Activated B cell treated with CpG ODN at 0.5 μM for 24 hours (primary cell): ENCODE data around the gene NID2. TPM values are rescaled to one million over a fixed set of nuclear protein-coding genes. Genes with fewer than 3 reads are reported as not detected.

Experiments used
- ATAC-seq: fragments of 200-7000 bp; cut with Tn5 transposase; one replicate; pipeline ENCODE4 v1.10.0; 2021; ENCODE audit warnings: low read depth, mild to moderate bottlenecking, moderate library complexity
- CTCF ChIA-PET: fragments of 350-600 bp; sonication (Branson Sonifier 250); formaldehyde crosslinking; loops from one replicate; lab custom pipeline; 2021; ENCODE audit warnings: antibody characterized with exemption; lab: Charles Lee
- POLR2A ChIA-PET: fragments of 350-600 bp; sonication (Branson Sonifier 250); formaldehyde crosslinking; loops from one replicate; lab custom pipeline; 2021; ENCODE audit warnings: antibody characterized with exemption; lab: Charles Lee
- DNase-seq: peaks from one replicate; pipeline ENCODE4 v3.0.0; 2022
- H3K27ac Mint-ChIP-seq: one replicate; pipeline ENCODE4 v1.8.0; 2020; ENCODE audit warnings: mixed read lengths
- H3K27me3 Mint-ChIP-seq: one replicate; pipeline ENCODE4 v1.8.0; 2021; ENCODE audit warnings: mixed read lengths
- H3K36me3 Mint-ChIP-seq: one replicate; pipeline ENCODE4 v1.8.0; 2021; ENCODE audit warnings: low read depth, mixed read lengths
- H3K4me1 Mint-ChIP-seq: one replicate; pipeline ENCODE4 v1.8.0; 2021; ENCODE audit warnings: mixed read lengths
- H3K4me3 Mint-ChIP-seq: one replicate; pipeline ENCODE4 v1.8.0; 2020; ENCODE audit warnings: mild to moderate bottlenecking, mixed read lengths
- H3K9me3 Mint-ChIP-seq: one replicate; pipeline ENCODE4 v1.8.0; 2020; ENCODE audit warnings: mixed read lengths
- intact Hi-C: fragments of 100-400 bp; cut with micrococcal nuclease; formaldehyde crosslinking; loops from one replicate; pipeline ENCODE4 v1.15.1; 2024
- total RNA-seq: library from RNA; stranded (reverse); gene quantifications from 2 replicates; pipeline ENCODE4 v1.2.3, GENCODE V29; 2022
- TF ChIP-seq, protein P1 (sequence below): fragments of 200-600 bp; IDR thresholded peaks from one replicate; pipeline ENCODE4 v1.8.0; 2022; ENCODE audit warnings: antibody characterized with exemption, mild to moderate bottlenecking

The NID2 gene
- total RNA-seq, 1 donor from 2014 or later, result not detected

DNA sequence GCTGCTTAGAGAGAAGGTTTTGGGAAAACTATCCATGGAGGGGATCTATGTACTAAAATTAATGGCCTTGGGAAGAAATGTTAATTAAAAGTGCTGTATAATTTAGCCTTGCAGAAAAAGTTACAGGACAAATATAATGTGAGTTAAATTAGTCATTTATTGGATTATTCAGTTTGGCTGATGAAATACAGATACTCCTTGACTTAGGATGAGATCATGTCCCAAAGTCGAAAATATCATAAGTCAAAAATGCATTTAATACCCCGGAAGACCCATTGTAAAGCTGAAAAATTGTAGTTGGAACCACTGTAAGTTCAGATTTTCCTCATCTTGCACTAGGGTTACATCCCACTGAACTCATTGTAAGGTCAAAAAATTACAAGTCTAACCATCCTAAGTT lies 69.8 kb downstream of the NID2 start:
- H3K4me1 Mint-ChIP-seq, result peaks cover 3% of the 10 kb centered on the region
- intact Hi-C loops, result loop anchor here (10.0 kb wide), 1 partner anchor 786 kb away; no protein-coding TSS in a partner anchor
- CTCF ChIA-PET, result interaction anchor here (0.6 kb wide), 1 partner anchor 475 kb away, joined by 3 read pairs; no protein-coding TSS in a partner anchor
- POLR2A ChIA-PET, result no interaction called here
- H3K36me3 Mint-ChIP-seq, result peaks cover 88% of the 10 kb centered on the region
- H3K4me3 Mint-ChIP-seq, result no peak overlapping the region
- DNase-seq (no peak), ATAC-seq (no peak)
- H3K27me3 Mint-ChIP-seq, result no peaks in the 10 kb centered on the region
- H3K9me3 Mint-ChIP-seq, result no peaks in the 10 kb centered on the region
- TF ChIP-seq, protein P1, sequence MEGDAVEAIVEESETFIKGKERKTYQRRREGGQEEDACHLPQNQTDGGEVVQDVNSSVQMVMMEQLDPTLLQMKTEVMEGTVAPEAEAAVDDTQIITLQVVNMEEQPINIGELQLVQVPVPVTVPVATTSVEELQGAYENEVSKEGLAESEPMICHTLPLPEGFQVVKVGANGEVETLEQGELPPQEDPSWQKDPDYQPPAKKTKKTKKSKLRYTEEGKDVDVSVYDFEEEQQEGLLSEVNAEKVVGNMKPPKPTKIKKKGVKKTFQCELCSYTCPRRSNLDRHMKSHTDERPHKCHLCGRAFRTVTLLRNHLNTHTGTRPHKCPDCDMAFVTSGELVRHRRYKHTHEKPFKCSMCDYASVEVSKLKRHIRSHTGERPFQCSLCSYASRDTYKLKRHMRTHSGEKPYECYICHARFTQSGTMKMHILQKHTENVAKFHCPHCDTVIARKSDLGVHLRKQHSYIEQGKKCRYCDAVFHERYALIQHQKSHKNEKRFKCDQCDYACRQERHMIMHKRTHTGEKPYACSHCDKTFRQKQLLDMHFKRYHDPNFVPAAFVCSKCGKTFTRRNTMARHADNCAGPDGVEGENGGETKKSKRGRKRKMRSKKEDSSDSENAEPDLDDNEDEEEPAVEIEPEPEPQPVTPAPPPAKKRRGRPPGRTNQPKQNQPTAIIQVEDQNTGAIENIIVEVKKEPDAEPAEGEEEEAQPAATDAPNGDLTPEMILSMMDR, result no peak
- H3K27ac Mint-ChIP-seq, result no peak overlapping the region

DNA sequence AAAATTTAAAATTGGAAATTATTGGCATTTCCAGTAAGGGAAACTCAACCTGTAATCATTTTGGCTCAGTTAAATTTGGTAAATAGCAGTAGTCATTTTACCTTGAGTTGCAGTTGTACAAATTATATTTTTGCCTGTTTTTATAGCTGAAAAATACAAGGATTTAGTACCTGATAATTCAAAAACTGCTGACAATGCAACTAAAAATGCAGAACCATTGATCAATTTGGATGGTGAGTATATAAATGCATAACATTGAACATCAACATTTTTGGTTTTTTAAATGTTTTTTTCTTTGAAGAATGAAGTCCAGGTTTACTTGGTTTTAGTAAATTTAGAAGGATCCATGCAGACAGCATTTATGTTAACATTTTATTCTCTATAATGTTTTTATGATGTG lies 70.5 kb downstream of the NID2 start:
- H3K9me3 Mint-ChIP-seq, result no peaks in the 10 kb centered on the region
- intact Hi-C loops, result loop anchor here (10.0 kb wide), 1 partner anchor 786 kb away; no protein-coding TSS in a partner anchor
- DNase-seq (no peak), ATAC-seq (no peak)
- H3K4me3 Mint-ChIP-seq, result no peak overlapping the region
- TF ChIP-seq, protein P1, result no peak
- no peak overlapping the region for H3K27ac Mint-ChIP-seq
- peaks cover 8% of the 10 kb centered on the region for H3K4me1 Mint-ChIP-seq
- ChIA-PET POLR2A (no interaction called here), CTCF (interaction anchor here (0.6 kb wide), 1 partner anchor 476 kb away, joined by 3 read pairs; no protein-coding TSS in a partner anchor)
- no peaks in the 10 kb centered on the region for H3K27me3 Mint-ChIP-seq
- peaks cover 88% of the 10 kb centered on the region for H3K36me3 Mint-ChIP-seq

DNA sequence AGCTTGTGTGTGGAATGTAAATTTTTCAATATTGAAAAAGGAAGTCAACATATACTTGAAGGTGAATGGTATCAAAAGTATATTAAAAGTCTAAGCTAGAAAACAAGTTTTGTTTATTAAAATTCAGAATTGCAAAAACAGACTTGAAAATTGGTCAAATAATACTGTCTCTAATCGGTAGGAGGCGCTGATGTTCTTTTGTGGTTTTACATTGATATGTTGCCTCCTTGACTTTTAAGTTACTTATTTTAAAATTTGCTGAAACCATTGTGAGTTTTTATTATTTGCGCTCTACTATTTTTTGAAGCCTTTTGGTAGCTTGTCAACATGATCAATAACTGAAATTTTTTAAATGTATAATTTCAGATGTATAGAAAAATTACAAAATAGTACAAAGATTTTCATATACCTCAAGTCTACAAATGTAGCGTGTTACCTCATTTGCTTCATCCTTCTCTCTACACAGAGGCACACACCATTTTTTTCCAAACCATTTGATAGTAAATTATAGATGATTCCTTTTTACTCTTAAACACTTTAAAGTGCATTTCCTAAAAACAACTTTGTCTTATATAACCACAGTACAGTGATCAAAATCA lies 72.6 kb downstream of the NID2 start:
- DNase-seq (no peak), ATAC-seq (no peak)
- TF ChIP-seq, protein P1, result peak; percentile 29
- no peaks in the 10 kb centered on the region for H3K27me3 Mint-ChIP-seq
- ChIA-PET POLR2A (no interaction called here), CTCF (interaction anchor here (0.6 to 1.5 kb wide), 9 partner anchors 12 to 547 kb away, joined by 3 to 5 read pairs (median 3); no protein-coding TSS in a partner anchor)
- intact Hi-C loops, result loop anchor here (1.0 to 10.0 kb wide), 5 partner anchors 135 to 789 kb away; no protein-coding TSS in a partner anchor
- no peak overlapping the region for H3K4me3 Mint-ChIP-seq
- H3K9me3 Mint-ChIP-seq, result no peaks in the 10 kb centered on the region
- H3K36me3 Mint-ChIP-seq, result peaks cover 81% of the 10 kb centered on the region
- H3K27ac Mint-ChIP-seq, result no peak overlapping the region
- peaks cover 19% of the 10 kb centered on the region for H3K4me1 Mint-ChIP-seq

DNA sequence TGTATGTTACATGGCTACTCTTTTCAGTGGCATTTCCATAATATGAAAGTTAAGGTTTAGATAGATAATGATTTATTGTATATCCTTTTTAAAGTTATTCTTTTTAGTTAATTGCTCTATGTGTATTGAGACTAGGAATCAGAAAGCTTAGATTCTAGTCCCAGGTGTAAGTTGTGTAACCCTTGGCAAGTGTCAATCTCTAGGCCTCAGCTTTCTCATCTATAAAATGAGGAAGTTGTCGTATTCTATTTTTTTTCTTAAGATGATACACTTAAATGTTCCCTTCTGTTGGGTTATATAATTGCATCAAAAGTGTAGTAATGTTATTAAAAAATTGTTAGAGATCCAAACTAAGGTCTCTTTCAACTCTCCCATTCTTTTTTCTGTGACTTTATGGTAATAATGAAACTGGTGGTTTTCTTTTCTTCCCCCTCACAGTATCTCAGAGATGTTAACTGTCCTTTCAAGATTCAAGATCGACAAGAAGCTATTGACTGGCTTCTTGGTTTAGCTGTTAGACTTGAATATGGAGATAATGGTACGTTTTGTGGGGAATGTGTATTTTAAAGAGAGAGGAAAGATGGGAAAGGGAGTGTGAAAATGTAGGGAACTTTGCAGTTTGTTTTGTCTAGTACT lies 75.5 kb downstream of the NID2 start:
- DNase-seq, result no peak
- Mint-ChIP-seq H3K27me3 (no peaks in the 10 kb centered on the region), H3K36me3 (peaks cover 64% of the 10 kb centered on the region), H3K4me3 (no peak overlapping the region), H3K27ac (no peak overlapping the region), H3K4me1 (peaks cover 37% of the 10 kb centered on the region), H3K9me3 (no peaks in the 10 kb centered on the region)
- CTCF ChIA-PET, result interaction anchor here (1.0 kb wide), 1 partner anchor 279 kb away, joined by 3 read pairs; no protein-coding TSS in a partner anchor
- no peak for ATAC-seq
- intact Hi-C loops, result loop anchor here (10.0 kb wide), 1 partner anchor 791 kb away; no protein-coding TSS in a partner anchor
- POLR2A ChIA-PET, result no interaction called here
- TF ChIP-seq, protein P1, result no peak

DNA sequence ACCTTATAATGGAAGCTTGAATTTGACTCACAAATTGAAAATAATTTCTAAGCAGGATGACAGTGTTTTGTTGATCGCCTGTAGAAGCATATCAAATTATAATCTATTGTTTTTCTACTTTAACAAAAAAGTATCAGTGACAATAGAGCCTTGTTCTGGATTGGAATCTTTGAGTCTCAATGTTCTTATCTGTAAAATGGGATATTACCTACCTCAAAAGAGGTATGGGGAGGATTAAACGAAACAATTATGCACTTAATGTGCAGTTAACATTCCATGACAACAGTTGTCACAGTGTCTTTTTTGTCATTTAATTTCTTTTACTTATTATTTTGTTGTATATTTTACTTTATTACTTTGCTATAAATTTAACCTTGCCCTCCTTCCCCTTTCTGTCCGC lies 78.4 kb downstream of the NID2 start:
- peaks cover 37% of the 10 kb centered on the region for H3K4me1 Mint-ChIP-seq
- CTCF ChIA-PET, result interaction anchor here (3.3 kb wide), 1 partner anchor 11 kb away, joined by 10 read pairs; no protein-coding TSS in a partner anchor

More for the DNA sequence above, 78.4 kb downstream of the NID2 start:
- ATAC-seq (no peak), DNase-seq (no peak)
- TF ChIP-seq, protein P1, result no peak
- POLR2A ChIA-PET, result interaction anchor here (0.8 kb wide), 1 partner anchor 144 kb away, joined by 4 read pairs; no protein-coding TSS in a partner anchor
- H3K27me3 Mint-ChIP-seq, result no peaks in the 10 kb centered on the region
- peak overlapping the region; percentile 93 for H3K27ac Mint-ChIP-seq
- no peaks in the 10 kb centered on the region for H3K9me3 Mint-ChIP-seq
- H3K4me3 Mint-ChIP-seq, result peak overlapping the region; percentile 98
- peaks cover 42% of the 10 kb centered on the region for H3K36me3 Mint-ChIP-seq
- intact Hi-C loops, result loop anchor here (10.0 kb wide), 1 partner anchor 794 kb away; no protein-coding TSS in a partner anchor
